ENCODE data around the gene ONECUT2.

The ONECUT2 gene

DNA sequence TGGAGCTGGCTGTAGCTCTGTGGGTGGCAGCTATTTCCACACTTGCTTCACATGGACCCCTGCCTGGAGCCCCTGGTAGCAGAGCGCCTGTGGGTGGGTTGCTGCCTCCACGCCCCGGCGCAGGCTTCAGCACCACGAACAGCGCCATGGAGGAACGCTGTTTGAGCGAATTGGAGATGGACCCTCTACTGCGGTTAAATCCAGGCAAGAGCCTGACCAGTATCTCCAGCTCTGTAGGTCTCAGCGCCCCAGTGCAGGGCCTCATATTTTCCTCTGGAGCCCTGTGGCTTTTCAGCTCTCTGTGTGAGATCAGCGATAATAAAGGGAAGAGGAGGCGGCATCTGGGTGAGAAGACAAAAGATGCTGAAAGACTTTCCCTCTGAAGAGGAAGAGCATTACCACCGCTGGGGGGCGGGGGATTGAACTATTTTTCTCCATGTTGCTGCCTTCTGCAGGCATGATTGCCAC lies 12.0 kb downstream of the ONECUT2 start:
- peaks cover 65% of the 10 kb centered on the region for H3K27me3 Mint-ChIP-seq
- no peaks in the 10 kb centered on the region for H3K9me3 Mint-ChIP-seq
- H3K36me3 Mint-ChIP-seq (ENCODE audit: low read depth), result no peaks in the 10 kb centered on the region
- no peaks in the 10 kb centered on the region for H3K4me1 Mint-ChIP-seq (ENCODE audit: low read depth)
- no peak overlapping the region for H3K4me3 Mint-ChIP-seq
- no peak overlapping the region for H3K27ac Mint-ChIP-seq

DNA sequence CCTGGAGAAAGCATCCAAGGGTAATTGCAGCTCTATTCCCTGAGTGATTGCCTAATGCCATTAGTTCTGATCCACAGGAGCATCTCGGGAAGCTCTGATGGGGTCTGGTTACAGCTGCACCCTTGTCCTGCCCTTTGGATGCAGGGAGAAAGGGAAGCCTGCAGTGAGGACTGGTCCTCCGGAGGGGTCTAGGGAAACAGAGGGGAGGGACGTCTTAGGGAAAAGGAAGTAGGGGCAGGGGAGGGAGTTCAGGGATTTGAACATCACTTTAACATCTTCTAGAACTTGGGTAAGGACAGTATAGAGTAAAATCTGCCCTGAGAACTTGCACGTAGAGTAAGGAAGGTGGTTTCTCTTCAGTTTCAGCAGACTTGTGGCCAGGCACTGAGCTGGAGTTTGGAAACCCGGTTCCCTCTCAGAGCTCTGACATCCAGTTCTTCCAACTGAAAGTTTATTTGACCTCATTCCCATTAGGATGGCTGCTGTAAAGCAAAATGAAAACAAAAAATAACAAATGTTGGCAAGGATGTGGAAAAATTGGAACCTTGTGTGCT lies 20.5 kb downstream of the ONECUT2 start:
- no peak overlapping the region for H3K27ac Mint-ChIP-seq
- no peaks in the 10 kb centered on the region for H3K36me3 Mint-ChIP-seq (ENCODE audit: low read depth)
- peaks cover 34% of the 10 kb centered on the region for H3K27me3 Mint-ChIP-seq
- no peaks in the 10 kb centered on the region for H3K4me1 Mint-ChIP-seq (ENCODE audit: low read depth)
- no peaks in the 10 kb centered on the region for H3K9me3 Mint-ChIP-seq
- no peak overlapping the region for H3K4me3 Mint-ChIP-seq

DNA sequence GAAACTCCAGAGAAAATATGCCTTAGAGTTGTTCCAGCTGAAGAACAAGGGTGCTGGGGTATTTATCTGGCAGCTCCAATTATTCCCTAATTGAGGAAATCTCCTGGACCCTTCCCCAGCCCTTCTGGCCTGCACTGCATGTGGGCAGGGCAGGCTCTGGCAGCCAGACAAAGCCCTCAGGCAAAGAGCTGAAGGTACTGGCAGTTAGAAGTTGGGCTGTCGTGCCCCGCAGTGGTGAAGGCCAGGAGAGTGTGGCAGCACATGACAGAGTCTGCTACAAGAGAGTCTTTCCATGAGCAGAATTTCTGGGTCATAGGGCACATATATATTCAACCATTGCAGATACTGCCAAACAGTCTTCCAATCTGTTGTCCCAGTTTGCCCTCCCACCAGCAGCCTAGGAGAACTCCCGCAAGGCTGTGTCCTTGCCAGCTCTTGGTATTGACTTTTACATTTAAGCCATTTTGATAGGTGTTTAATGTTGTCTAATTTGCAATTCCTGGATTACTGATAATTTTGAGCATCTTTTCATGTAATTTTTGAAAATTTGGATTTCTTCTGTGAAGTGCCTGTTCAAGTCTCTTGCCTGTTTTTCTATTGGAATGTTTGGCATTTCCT lies 26.6 kb downstream of the ONECUT2 start:
- Mint-ChIP-seq H3K4me1 (ENCODE audit: low read depth) (no peaks in the 10 kb centered on the region), H3K27me3 (peaks cover 40% of the 10 kb centered on the region), H3K27ac (no peak overlapping the region), H3K4me3 (no peak overlapping the region), H3K36me3 (ENCODE audit: low read depth) (no peaks in the 10 kb centered on the region), H3K9me3 (no peaks in the 10 kb centered on the region)

DNA sequence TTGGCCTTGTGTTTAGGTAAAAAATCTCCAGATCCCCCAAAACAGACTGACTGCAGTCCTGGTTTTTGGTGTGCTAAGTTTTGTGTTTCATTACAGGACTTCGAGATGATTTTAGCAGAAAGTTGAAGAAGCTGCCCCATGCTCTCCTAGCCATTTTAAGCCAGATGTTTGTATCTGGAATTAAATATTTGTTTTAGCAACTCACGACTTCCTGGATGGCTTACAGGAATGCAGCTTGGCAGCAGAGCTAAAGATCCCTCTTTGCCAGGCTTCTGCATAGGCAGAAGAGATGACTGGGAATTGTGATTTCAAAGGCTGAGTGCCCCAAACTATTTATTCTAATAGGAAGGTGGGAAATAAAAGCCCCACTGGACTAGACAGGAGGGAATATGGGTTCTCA lies 31.1 kb downstream of the ONECUT2 start:
- no peaks in the 10 kb centered on the region for H3K9me3 Mint-ChIP-seq
- peaks cover 35% of the 10 kb centered on the region for H3K27me3 Mint-ChIP-seq

DNA sequence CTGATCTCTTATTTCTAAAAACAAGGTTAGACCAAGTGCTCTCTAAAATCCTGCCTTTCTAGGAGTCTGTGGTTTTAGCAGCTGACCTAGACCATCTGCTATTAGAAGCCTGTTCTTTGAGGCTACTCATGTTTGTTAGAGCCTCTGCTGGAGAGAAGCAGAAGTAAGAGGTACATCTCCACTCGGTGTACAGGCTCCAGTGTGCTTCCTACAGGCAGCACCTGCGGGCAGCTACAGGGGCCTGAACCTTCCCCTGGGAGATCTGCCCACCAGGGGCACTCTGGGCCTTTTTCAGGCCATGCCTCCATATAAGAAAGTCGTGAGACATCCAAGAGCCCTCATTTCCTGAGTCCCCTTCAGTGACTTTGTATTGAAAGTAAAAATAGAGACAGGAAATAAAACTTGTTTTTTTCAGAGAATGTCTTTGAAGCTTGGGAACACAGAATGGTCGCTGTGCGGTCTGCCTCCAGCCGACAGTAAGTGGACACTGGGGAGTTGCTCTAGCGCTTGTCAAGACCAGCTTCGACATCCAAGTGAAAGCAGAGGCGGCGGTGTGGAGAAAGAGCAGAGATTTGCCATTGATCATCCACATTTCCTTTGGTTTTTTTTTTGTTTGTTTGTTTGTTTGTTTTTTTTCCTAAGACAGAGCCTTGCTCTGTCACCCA lies 31.7 kb downstream of the ONECUT2 start:
- Mint-ChIP-seq H3K9me3 (no peaks in the 10 kb centered on the region), H3K4me3 (no peak overlapping the region), H3K27ac (no peak overlapping the region), H3K36me3 (ENCODE audit: low read depth) (no peaks in the 10 kb centered on the region), H3K27me3 (peaks cover 35% of the 10 kb centered on the region), H3K4me1 (ENCODE audit: low read depth) (no peaks in the 10 kb centered on the region)

More for the DNA sequence above, 31.1 kb downstream of the ONECUT2 start:
- no peak overlapping the region for H3K4me3 Mint-ChIP-seq
- no peaks in the 10 kb centered on the region for H3K36me3 Mint-ChIP-seq (ENCODE audit: low read depth)
- no peaks in the 10 kb centered on the region for H3K4me1 Mint-ChIP-seq (ENCODE audit: low read depth)
- H3K27ac Mint-ChIP-seq, result no peak overlapping the region

DNA sequence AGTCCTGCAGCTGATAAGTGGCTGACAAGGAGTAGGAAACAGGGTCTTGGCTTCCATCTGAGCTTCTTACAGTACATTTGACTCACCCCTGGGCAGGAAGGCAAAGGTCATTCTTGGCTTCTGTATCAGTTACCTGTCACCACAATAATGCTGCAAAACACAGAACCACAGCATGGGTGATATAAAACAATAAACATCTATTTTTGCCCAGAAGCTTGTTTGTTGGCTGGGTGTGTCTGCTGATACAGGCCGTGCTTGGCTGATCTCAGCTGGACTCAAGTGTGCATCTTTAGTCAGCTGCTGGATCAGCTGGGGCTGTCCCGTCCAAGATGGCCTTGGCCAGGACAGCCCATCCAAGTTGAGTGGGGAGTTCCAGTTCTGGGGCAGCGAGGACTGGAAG lies 34.7 kb downstream of the ONECUT2 start:
- H3K9me3 Mint-ChIP-seq, result no peaks in the 10 kb centered on the region
- H3K4me1 Mint-ChIP-seq (ENCODE audit: low read depth), result no peaks in the 10 kb centered on the region
- peaks cover 27% of the 10 kb centered on the region for H3K27me3 Mint-ChIP-seq
- H3K36me3 Mint-ChIP-seq (ENCODE audit: low read depth), result no peaks in the 10 kb centered on the region
- no peak overlapping the region for H3K4me3 Mint-ChIP-seq
- no peak overlapping the region for H3K27ac Mint-ChIP-seq

DNA sequence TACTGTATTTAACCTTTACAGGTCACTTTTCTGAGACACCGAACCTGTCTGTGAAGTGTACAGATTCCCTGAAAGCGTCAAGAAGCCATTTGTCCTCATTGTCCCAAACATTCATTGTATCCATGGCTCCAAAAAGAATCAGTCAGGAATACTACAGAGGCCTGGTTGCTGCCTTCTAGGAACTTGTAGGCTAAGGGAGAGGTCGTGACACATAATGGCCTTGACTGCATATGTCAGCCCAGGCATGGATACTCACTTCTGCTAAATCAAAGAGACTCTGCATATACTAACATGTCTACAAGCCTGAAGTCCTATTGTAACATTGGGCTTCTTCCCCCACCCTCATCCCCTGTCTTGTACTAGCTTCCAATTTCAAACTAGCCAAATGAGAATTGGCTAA lies 40.2 kb downstream of the ONECUT2 start:
- no peaks in the 10 kb centered on the region for H3K9me3 Mint-ChIP-seq
- no peak overlapping the region for H3K4me3 Mint-ChIP-seq
- no peaks in the 10 kb centered on the region for H3K4me1 Mint-ChIP-seq (ENCODE audit: low read depth)
- no peaks in the 10 kb centered on the region for H3K36me3 Mint-ChIP-seq (ENCODE audit: low read depth)
- no peak overlapping the region for H3K27ac Mint-ChIP-seq
- H3K27me3 Mint-ChIP-seq, result peaks cover 24% of the 10 kb centered on the region

DNA sequence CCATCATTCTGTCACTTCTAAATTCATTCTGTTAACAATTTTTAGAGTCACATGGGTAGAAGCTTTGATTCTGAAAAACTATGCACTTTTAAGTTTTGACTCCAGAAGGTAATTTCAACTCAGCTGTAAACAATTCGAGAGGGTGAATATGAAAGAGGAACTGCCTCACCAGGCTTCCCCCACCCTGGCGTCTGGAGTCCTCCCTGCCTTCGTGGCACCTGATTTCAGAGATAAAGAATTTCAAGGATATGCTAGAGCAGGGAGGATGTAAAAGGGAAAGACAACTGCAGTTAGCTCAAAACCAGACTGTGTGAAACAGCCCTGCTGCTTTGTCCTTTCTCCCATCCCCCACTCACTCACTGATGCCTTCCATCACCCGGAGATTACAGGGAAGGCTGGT lies 40.7 kb downstream of the ONECUT2 start:
- no peaks in the 10 kb centered on the region for H3K36me3 Mint-ChIP-seq (ENCODE audit: low read depth)
- H3K9me3 Mint-ChIP-seq, result no peaks in the 10 kb centered on the region
- no peak overlapping the region for H3K27ac Mint-ChIP-seq
- H3K4me1 Mint-ChIP-seq (ENCODE audit: low read depth), result no peaks in the 10 kb centered on the region
- H3K4me3 Mint-ChIP-seq, result no peak overlapping the region
- H3K27me3 Mint-ChIP-seq, result peaks cover 20% of the 10 kb centered on the region

DNA sequence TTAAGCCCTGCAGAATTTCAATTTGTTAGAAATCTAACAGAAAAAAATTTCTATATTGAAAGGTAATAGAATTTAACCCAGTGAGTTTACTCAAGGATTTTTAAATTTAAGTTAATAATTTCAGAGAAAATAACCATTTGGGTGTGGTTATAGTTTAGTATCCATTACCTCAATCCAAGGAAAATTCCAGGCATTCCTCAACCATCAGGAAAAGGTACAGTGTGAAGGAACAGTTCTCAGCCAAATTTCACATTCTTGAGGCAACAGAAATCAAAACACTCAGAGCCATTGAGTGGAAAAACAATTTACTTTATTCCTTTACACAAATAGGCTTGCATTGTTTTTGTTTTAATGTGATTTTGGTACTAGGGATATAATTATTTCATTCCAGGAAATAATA lies 45.6 kb downstream of the ONECUT2 start:
- Mint-ChIP-seq H3K36me3 (ENCODE audit: low read depth) (no peaks in the 10 kb centered on the region), H3K9me3 (no peaks in the 10 kb centered on the region), H3K27me3 (peaks cover 29% of the 10 kb centered on the region), H3K4me3 (no peak overlapping the region), H3K27ac (no peak overlapping the region), H3K4me1 (ENCODE audit: low read depth) (no peaks in the 10 kb centered on the region)

DNA sequence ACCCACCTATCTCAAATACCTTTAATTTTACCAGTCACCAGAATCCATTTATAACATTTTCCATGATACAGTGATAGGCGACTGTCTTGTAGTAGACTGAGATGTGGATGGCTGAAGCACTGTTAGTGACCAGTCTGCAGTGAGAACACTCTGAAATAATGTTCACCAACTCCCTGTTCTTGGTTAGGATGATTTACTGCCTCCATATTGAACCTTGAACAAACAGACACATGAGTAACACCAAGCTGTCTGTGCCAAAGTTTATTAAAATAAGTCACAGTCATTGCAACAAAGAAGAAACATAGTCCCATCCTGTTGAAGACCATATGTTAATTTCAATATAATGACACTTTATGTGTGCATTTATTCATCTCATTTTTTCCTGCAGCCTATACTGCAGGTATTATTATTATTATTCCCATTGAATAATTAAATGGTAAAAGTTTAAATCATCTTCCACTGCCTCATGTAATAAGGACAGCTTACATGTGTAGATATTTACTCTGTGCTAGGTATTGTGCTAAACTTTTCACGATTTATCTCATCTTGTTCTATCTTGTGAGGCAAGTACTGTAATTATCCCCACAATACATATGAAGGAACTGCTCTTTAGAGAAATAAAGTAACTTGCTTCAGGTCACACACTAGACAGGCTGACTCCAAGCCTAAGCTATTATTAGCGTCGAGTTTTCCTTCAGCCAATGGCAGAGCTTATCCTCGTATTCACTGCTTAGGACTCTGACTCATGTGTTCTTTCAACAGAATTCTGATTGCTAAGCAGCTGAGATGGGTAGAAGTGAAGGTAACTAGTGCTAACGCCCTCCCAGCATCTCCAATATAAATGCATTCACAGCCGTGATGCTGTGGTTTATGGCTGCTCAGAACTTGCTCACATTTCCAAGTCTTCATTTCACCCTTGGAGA lies 62.5 kb downstream of the ONECUT2 start:
- Mint-ChIP-seq H3K9me3 (peaks cover 3% of the 10 kb centered on the region), H3K4me1 (ENCODE audit: low read depth) (no peaks in the 10 kb centered on the region), H3K27ac (no peak overlapping the region), H3K36me3 (ENCODE audit: low read depth) (no peaks in the 10 kb centered on the region), H3K4me3 (no peak overlapping the region), H3K27me3 (peaks cover 11% of the 10 kb centered on the region)

DNA sequence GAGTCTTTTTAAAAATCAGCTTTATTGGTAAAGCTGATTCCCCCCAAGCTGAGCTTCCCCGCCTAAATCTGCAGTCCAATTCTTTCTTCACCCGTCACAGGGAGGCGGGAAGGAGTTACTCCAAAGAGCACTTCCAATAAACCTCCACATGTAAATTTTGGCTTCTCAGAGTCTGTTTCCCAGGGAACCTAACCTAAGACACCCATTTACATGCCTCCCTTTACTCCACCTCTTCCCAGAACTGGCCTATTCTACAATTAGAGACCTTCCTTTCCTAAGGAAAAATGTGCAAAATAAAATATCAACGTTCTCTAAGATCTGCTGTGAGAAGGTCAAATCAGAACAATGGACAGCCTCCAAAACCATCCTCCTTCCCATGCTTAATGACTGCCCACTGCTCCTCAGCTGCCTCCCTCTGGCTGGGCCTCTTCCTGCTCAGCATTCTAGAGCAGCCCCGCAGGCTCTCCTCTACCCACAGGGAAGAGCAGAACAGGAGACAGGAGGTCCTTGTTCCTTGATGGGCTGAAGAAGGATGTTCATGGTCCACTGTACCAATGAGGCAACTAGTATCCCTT lies 63.6 kb downstream of the ONECUT2 start:
- H3K36me3 Mint-ChIP-seq (ENCODE audit: low read depth), result no peaks in the 10 kb centered on the region
- H3K4me3 Mint-ChIP-seq, result no peak overlapping the region
- no peak overlapping the region for H3K27ac Mint-ChIP-seq
- H3K27me3 Mint-ChIP-seq, result peaks cover 11% of the 10 kb centered on the region
- H3K4me1 Mint-ChIP-seq (ENCODE audit: low read depth), result no peaks in the 10 kb centered on the region
- peaks cover 3% of the 10 kb centered on the region for H3K9me3 Mint-ChIP-seq

DNA sequence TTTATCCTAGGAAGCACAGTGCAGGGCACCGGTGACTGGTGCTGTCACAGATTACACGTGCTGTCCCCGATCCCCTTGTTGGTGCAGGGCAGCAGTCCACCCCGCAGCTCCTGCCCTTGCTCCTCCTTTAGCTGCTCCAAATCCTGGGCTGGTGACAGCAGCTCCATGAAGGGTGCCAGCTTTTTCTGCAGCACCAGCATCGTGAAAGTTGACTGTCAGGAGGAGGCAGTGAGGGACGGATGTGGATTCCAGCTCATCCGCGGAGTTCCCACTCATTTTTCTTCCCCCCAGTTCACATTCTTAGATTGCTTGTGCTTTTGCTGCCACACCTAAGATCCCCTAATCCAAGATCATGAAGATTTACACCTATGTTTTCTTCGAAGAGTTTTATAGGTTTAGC lies 67.5 kb downstream of the ONECUT2 start:
- no peaks in the 10 kb centered on the region for H3K9me3 Mint-ChIP-seq
- H3K27me3 Mint-ChIP-seq, result peaks cover 26% of the 10 kb centered on the region
- no peaks in the 10 kb centered on the region for H3K4me1 Mint-ChIP-seq (ENCODE audit: low read depth)
- H3K27ac Mint-ChIP-seq, result no peak overlapping the region
- H3K4me3 Mint-ChIP-seq, result no peak overlapping the region
- no peaks in the 10 kb centered on the region for H3K36me3 Mint-ChIP-seq (ENCODE audit: low read depth)

DNA sequence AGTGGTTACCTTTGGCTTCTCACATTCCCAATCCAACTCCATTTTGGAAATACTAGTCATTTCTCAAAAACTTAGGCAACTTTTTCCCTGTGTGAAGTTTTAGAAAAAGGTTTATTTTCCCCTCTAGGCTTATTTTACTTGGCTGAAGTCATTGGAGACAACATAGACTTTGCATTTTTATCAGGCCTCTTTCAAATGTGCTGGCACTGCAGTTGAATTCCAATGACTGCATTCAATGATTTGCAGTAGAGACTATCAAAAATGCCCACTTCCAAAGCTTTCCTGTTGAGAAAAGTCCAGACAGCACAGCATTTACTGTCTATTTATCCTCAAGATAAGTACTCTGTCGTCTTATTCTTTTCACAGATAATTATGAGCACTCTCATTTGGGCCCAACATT lies 70.1 kb downstream of the ONECUT2 start:
- no peaks in the 10 kb centered on the region for H3K4me1 Mint-ChIP-seq (ENCODE audit: low read depth)
- no peaks in the 10 kb centered on the region for H3K36me3 Mint-ChIP-seq (ENCODE audit: low read depth)
- peaks cover 40% of the 10 kb centered on the region for H3K27me3 Mint-ChIP-seq
- H3K27ac Mint-ChIP-seq, result no peak overlapping the region
- no peak overlapping the region for H3K4me3 Mint-ChIP-seq
- no peaks in the 10 kb centered on the region for H3K9me3 Mint-ChIP-seq

DNA sequence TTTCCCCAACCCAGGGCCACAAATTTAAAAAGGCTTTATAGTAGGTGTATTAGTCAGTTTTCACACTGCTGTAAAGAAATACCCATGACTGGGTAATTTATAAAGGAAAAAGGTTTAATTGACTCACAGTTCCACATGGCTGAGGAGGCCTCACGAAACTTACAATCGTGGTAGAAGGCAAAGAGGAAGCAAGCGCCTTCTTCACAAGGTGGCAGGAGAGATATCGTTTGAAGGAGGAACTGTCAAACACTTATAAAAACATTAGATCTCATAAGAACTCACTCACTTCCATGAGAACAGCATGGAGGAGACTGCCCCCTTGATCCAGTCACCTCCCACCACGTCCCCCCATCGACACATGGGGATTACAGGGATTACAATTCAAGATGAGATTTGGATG lies 80.9 kb downstream of the ONECUT2 start:
- H3K27ac Mint-ChIP-seq, result no peak overlapping the region
- H3K4me3 Mint-ChIP-seq, result no peak overlapping the region
- H3K9me3 Mint-ChIP-seq, result peaks cover 3% of the 10 kb centered on the region
- H3K4me1 Mint-ChIP-seq (ENCODE audit: low read depth), result no peaks in the 10 kb centered on the region
- H3K27me3 Mint-ChIP-seq, result peaks cover 23% of the 10 kb centered on the region
- no peaks in the 10 kb centered on the region for H3K36me3 Mint-ChIP-seq (ENCODE audit: low read depth)

DNA sequence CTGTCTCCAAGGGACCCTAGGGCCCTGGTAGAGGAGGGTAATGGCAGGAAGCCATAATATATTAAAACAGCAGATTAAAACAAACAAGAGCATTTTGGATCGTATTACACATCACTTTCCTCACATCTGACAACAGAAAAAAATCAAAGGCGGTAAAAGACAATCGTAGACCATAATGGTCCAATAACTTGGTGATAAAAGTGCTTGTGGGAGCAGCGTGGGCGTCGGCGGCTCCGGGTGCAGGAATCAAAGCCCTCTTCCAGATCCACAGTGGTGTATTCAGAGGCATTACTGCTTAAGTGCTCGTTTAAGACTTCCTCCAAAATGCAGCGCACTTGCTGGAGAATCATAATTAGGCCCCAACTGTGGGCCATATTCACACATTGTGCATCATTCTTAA lies 83.4 kb downstream of the ONECUT2 start:
- Mint-ChIP-seq H3K27ac (no peak overlapping the region), H3K4me1 (ENCODE audit: low read depth) (peaks cover 5% of the 10 kb centered on the region), H3K36me3 (ENCODE audit: low read depth) (no peaks in the 10 kb centered on the region), H3K4me3 (no peak overlapping the region), H3K9me3 (peaks cover 3% of the 10 kb centered on the region), H3K27me3 (peaks cover 20% of the 10 kb centered on the region)
